PFSK-1 (cell line): ENCODE data around the gene MBNL1.

Source experiments
- FOXP2 ChIP-seq: optimal IDR thresholded peaks from 2 replicates; pipeline ENCODE3; 2011; ENCODE audit warnings: borderline replicate concordance, control low read depth, inconsistent platforms; ENCODE audit not compliant: insufficient read depth; ENCODE audit errors: extremely low read length, extremely low read depth
- POLR2AphosphoS5 ChIP-seq: IDR thresholded peaks from 2 replicates; pipeline ENCODE4 v1.6.1; 2012; ENCODE audit warnings: low read depth, mild to moderate bottlenecking, control low read depth, low read length, moderate library complexity
- TAF1 ChIP-seq: IDR thresholded peaks from 2 replicates; pipeline ENCODE4 v1.6.1; 2012; ENCODE audit warnings: low read length, control low read depth, borderline replicate concordance; ENCODE audit not compliant: insufficient read depth
- TF ChIP-seq, protein P1 (sequence below), 2 experiments: IDR thresholded peaks; 2 replicates each; pipeline versions ENCODE4 v1.6.1 to v1.8.0; 2011 to 2012; ENCODE audit warnings: low read depth in 2 of 2, low read length in 2 of 2, control low read depth in 1 of 2, inconsistent platforms in 1 of 2, mild to moderate bottlenecking in 1 of 2, moderate library complexity in 1 of 2; ENCODE audit not compliant: insufficient read depth in 1 of 2

DNA sequence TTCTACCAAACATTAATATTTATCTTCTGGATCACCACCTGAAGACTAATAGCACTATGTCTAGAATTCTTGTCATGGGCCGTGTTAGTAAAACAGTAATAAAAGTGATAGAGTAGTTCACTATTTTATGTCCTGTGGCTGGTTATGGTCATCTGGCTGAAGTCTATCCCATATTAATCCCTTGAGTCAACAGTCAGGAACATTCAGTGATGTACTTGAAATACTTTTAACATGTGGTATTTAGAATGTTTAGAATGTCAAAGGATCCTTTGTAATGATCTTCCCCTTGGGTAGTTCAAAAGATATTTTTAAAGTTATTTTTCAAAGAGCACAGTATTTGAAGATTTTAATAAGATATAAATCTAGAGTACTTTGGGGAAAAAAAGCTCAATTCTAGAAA is 117.0 kb downstream of the MBNL1 start:
- TF ChIP-seq POLR2AphosphoS5 (no peak), TAF1 (no peak), FOXP2 (no peak)
- TF ChIP-seq, protein P1, sequence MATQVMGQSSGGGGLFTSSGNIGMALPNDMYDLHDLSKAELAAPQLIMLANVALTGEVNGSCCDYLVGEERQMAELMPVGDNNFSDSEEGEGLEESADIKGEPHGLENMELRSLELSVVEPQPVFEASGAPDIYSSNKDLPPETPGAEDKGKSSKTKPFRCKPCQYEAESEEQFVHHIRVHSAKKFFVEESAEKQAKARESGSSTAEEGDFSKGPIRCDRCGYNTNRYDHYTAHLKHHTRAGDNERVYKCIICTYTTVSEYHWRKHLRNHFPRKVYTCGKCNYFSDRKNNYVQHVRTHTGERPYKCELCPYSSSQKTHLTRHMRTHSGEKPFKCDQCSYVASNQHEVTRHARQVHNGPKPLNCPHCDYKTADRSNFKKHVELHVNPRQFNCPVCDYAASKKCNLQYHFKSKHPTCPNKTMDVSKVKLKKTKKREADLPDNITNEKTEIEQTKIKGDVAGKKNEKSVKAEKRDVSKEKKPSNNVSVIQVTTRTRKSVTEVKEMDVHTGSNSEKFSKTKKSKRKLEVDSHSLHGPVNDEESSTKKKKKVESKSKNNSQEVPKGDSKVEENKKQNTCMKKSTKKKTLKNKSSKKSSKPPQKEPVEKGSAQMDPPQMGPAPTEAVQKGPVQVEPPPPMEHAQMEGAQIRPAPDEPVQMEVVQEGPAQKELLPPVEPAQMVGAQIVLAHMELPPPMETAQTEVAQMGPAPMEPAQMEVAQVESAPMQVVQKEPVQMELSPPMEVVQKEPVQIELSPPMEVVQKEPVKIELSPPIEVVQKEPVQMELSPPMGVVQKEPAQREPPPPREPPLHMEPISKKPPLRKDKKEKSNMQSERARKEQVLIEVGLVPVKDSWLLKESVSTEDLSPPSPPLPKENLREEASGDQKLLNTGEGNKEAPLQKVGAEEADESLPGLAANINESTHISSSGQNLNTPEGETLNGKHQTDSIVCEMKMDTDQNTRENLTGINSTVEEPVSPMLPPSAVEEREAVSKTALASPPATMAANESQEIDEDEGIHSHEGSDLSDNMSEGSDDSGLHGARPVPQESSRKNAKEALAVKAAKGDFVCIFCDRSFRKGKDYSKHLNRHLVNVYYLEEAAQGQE (IDR thresholded peaks at IDR 0.05; ENCODE audit: insufficient read depth in 1 of 2, low read depth in 2 of 2, low read length in 2 of 2), result no peak
